ENCODE results near the gene VDAC1.
"Not testable (repeated sequence)": the region's sequence is repeated elsewhere in the genome, so short reads cannot be mapped to it uniquely, and the experiment has no call there.

The VDAC1 gene

DNA sequence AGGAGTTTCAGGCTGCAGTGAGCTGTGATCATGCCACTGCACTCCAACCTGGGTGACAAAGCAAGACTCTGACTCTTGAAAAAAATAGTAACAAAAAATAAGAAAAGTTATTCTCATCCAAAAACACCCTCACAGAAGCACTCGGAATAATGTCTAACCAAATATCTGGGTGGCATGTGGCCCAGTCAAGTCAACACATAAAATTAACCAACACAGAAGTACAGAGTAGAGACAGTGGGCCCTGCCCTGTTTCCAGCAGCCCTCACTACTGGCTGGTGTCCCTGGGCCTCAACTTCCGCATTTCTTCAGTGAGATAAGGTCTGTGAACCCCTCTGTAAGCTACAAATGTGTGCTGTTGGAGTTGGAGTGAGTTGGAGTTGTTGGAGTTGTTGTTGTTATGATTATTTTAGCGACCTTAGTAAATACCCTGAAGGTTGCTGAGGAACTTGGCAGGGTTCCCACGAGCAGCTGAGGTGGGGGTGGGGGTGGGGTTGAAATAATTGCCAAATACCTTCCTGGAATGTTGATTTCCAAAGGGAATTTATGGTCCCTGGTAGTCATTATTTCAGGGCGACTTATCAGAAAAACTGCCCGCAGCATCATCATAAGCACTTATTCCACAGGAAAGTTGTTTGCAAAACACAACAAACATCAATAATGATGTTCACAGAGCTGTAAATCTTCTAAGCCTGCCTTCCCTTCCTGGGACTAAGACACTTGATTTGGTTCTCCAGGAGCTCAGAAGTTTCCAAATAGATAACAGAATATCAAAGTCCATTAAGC lies 66.5 kb downstream of the VDAC1 start:
- no peak overlapping the region for H3K4me3 Mint-ChIP-seq
- peaks cover 21% of the 10 kb centered on the region for H3K4me1 Mint-ChIP-seq (ENCODE audit: low read depth)
- H3K27ac Mint-ChIP-seq, result no peak overlapping the region
- no peak for DNase-seq
- no peaks in the 10 kb centered on the region for H3K36me3 Mint-ChIP-seq (ENCODE audit: low read depth)
- no peaks in the 10 kb centered on the region for H3K27me3 Mint-ChIP-seq
- H3K9me3 Mint-ChIP-seq, result peaks cover 3% of the 10 kb centered on the region

- not testable (repeated sequence) for DNase-seq; H3K4me3 Mint-ChIP-seq; H3K27me3 Mint-ChIP-seq; H3K27ac Mint-ChIP-seq; H3K36me3 Mint-ChIP-seq (ENCODE audit: low read depth); H3K9me3 Mint-ChIP-seq
- peaks cover 23% of the 10 kb centered on the region for H3K4me1 Mint-ChIP-seq (ENCODE audit: low read depth)
These were observed 67.1 kb downstream of the VDAC1 start for GRCh38 chr5:133937628-133938027.

DNA sequence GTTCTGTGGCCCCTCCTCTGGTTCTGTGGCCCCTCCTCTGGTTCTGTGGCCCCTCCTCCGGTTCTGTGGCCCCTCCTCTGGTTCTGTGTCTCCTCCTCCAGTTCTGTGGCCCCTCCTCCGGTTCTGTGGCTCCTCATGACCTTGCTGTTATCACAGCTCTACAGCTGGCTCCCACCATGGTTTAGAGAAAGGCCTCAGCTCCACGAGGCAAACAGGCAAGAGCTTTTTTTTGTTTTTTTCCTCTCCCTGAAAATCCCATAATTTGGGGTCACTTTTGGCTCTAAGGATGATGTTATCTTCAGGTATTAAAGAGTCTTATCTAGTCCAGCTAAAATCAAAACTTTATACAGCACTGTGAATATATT lies 68.1 kb downstream of the VDAC1 start:
- no peak overlapping the region for H3K4me3 Mint-ChIP-seq
- peaks cover 3% of the 10 kb centered on the region for H3K9me3 Mint-ChIP-seq
- no peak overlapping the region for H3K27ac Mint-ChIP-seq
- peaks cover 26% of the 10 kb centered on the region for H3K4me1 Mint-ChIP-seq (ENCODE audit: low read depth)
- DNase-seq, result peak; percentile 27
- H3K36me3 Mint-ChIP-seq (ENCODE audit: low read depth), result no peaks in the 10 kb centered on the region
- H3K27me3 Mint-ChIP-seq, result no peaks in the 10 kb centered on the region

DNA sequence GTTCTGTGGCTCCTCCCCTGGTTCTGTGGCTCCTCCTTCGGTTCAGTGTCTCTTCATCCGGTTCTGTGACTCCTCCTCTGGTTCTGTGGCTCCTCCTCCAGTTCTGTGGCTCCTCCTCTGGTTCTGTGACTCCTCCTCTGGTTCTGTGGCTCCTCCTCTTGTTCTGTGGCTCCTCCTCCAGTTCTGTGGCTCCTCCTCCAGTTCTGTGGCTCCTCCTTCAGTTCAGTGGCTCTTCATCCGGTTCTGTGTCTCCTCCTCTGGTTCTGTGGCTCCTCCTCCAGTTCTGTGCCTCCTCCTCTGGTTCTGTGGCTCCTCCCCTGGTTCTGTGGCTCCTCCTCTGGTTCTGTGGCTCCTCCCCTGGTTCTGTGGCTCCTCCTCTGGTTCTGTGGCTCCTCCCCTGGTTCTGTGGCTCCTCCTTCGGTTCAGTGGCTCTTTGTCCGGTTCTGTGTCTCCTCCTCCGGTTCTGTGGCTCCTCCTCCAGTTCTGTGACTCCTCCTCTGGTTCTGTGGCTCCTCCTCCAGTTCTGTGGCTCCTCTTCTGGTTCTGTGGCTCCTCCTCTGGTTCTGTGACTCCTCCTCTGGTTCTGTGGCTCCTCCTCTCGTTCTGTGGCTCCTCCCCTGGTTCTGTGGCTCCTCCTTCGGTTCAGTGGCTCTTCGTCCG lies 68.7 kb downstream of the VDAC1 start:
- H3K27me3 Mint-ChIP-seq; H3K27ac Mint-ChIP-seq; H3K9me3 Mint-ChIP-seq; DNase-seq; H3K4me3 Mint-ChIP-seq; H3K36me3 Mint-ChIP-seq (ENCODE audit: low read depth): not testable (repeated sequence)
- peaks cover 31% of the 10 kb centered on the region for H3K4me1 Mint-ChIP-seq (ENCODE audit: low read depth)

DNA sequence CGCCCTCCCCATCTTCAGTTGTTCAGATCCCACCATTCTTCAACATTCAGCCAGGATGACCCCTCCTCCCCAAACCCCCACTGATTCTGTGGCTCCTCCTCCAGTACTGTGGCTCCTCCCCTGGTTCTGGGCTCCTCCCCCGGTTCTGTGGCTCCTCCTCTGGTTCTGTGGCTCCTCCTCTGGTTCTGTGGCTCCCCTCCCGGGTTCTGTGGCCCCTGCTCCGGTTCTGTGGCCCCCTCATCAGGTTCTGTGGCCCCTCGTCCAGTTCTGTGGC lies 69.2 kb downstream of the VDAC1 start:
- Mint-ChIP-seq H3K4me3 (no peak overlapping the region), H3K9me3 (peaks cover 3% of the 10 kb centered on the region), H3K36me3 (ENCODE audit: low read depth) (no peaks in the 10 kb centered on the region), H3K27me3 (no peaks in the 10 kb centered on the region), H3K4me1 (ENCODE audit: low read depth) (peaks cover 37% of the 10 kb centered on the region), H3K27ac (no peak overlapping the region)
- no peak for DNase-seq

- Mint-ChIP-seq H3K27ac (no peak overlapping the region), H3K9me3 (peaks cover 3% of the 10 kb centered on the region), H3K4me3 (no peak overlapping the region), H3K27me3 (no peaks in the 10 kb centered on the region), H3K36me3 (ENCODE audit: low read depth) (no peaks in the 10 kb centered on the region), H3K4me1 (ENCODE audit: low read depth) (peaks cover 42% of the 10 kb centered on the region)
- DNase-seq, result no peak
These were observed 69.7 kb downstream of the VDAC1 start for GRCh38 chr5:133934822-133935666.

GRCh38 chr5:133934311-133934710 lies 70.5 kb downstream of the VDAC1 start:
- Mint-ChIP-seq H3K4me3 (no peak overlapping the region), H3K27ac (peak overlapping the region; percentile 34), H3K27me3 (no peaks in the 10 kb centered on the region), H3K9me3 (peaks cover 3% of the 10 kb centered on the region), H3K4me1 (ENCODE audit: low read depth) (peaks cover 46% of the 10 kb centered on the region), H3K36me3 (ENCODE audit: low read depth) (no peaks in the 10 kb centered on the region)
- DNase-seq, result no peak

DNA sequence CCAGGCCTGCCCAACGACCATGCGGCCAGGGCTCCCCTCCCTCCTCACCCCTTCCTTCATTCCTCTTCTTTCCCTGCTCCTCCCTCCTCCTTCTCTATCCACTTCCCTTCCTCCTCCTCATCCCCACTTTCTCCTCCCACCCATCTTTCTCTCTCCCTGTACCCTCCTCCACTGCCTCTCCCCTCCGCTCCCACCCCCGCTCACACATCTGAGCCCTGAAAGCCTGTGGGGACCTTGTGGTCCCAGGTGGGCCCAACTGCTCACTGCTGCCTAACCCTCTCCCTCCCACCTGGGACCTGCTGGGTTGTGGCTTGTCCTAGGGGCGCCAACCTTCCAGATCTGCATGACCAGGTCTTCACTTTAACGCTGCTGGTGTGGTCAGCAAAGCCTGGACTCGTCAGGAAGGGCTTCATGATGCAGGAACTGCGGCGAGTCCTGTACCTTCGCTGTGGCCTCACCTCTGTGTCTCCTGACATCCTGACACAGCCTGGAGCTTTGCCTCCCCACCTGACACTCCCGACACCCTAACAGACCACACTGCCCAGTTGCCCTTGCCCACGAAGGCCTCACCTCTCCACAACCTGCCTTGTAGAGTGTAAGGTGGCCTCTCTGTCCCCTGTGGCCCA lies 71.0 kb downstream of the VDAC1 start:
- Mint-ChIP-seq H3K27ac (no peak overlapping the region), H3K27me3 (no peaks in the 10 kb centered on the region)

GRCh38 chr5:133933169-133933509 lies 71.6 kb downstream of the VDAC1 start:
- no peak for DNase-seq
- peaks cover 3% of the 10 kb centered on the region for H3K9me3 Mint-ChIP-seq
- H3K36me3 Mint-ChIP-seq (ENCODE audit: low read depth), result no peaks in the 10 kb centered on the region
- peaks cover 49% of the 10 kb centered on the region for H3K4me1 Mint-ChIP-seq (ENCODE audit: low read depth)
- H3K27ac Mint-ChIP-seq, result peak overlapping the region; percentile 3
- no peak overlapping the region for H3K4me3 Mint-ChIP-seq
- H3K27me3 Mint-ChIP-seq, result no peaks in the 10 kb centered on the region

More for the DNA sequence above, 71.0 kb downstream of the VDAC1 start:
- Mint-ChIP-seq H3K4me1 (ENCODE audit: low read depth) (peaks cover 46% of the 10 kb centered on the region), H3K36me3 (ENCODE audit: low read depth) (no peaks in the 10 kb centered on the region), H3K4me3 (no peak overlapping the region), H3K9me3 (peaks cover 3% of the 10 kb centered on the region)
- DNase-seq, result no peak

GRCh38 chr5:133932441-133933168 lies 72.2 kb downstream of the VDAC1 start:
- DNase-seq, result no peak
- H3K27me3 Mint-ChIP-seq, result no peaks in the 10 kb centered on the region
- peaks cover 3% of the 10 kb centered on the region for H3K9me3 Mint-ChIP-seq
- H3K36me3 Mint-ChIP-seq (ENCODE audit: low read depth), result no peaks in the 10 kb centered on the region
- peak overlapping the region; percentile 3 for H3K27ac Mint-ChIP-seq
- no peak overlapping the region for H3K4me3 Mint-ChIP-seq
- peaks cover 53% of the 10 kb centered on the region for H3K4me1 Mint-ChIP-seq (ENCODE audit: low read depth)

DNA sequence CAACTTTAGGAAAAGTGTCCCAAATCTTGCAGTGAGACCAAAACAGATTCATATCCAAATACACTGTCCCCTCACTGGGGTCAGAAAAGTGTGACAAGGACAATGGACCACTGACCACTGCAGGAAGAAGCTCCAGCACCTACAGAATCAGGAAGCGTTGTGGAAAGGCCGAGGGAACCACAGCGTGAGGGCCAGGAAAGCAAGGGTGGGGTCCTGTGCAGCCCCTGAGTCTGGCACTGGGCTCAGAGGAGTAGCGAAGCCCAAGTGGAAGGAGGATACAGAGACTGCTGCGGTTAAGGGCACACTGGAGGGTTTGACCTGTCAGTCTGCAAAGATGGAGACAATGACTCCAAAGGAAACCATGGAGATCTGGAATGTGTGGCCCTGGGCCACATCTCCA lies 73.2 kb downstream of the VDAC1 start:
- H3K36me3 Mint-ChIP-seq (ENCODE audit: low read depth), result no peaks in the 10 kb centered on the region
- DNase-seq, result no peak
- no peaks in the 10 kb centered on the region for H3K27me3 Mint-ChIP-seq
- H3K4me1 Mint-ChIP-seq (ENCODE audit: low read depth), result peaks cover 53% of the 10 kb centered on the region
- peak overlapping the region; percentile 99 for H3K27ac Mint-ChIP-seq
- H3K9me3 Mint-ChIP-seq, result peaks cover under 1% of the 10 kb centered on the region
- no peak overlapping the region for H3K4me3 Mint-ChIP-seq

DNA sequence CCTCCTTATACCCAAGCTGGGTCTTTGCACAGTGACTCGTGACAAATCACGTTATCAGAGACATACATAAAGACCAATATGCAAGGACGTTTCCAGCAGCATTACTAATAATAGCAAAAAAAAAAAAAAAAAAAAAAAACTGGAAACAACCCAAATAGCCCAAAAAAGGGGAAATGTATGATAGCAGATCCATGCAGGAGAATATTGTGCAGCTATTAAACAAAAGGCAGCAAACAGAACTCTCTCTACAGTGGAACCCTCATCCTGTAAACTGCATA lies 74.0 kb downstream of the VDAC1 start:
- Mint-ChIP-seq H3K36me3 (ENCODE audit: low read depth) (no peaks in the 10 kb centered on the region), H3K27me3 (no peaks in the 10 kb centered on the region), H3K27ac (peak overlapping the region; percentile 99), H3K4me1 (ENCODE audit: low read depth) (peaks cover 53% of the 10 kb centered on the region), H3K9me3 (no peaks in the 10 kb centered on the region), H3K4me3 (peak overlapping the region; percentile 72)
- no peak for DNase-seq

DNA sequence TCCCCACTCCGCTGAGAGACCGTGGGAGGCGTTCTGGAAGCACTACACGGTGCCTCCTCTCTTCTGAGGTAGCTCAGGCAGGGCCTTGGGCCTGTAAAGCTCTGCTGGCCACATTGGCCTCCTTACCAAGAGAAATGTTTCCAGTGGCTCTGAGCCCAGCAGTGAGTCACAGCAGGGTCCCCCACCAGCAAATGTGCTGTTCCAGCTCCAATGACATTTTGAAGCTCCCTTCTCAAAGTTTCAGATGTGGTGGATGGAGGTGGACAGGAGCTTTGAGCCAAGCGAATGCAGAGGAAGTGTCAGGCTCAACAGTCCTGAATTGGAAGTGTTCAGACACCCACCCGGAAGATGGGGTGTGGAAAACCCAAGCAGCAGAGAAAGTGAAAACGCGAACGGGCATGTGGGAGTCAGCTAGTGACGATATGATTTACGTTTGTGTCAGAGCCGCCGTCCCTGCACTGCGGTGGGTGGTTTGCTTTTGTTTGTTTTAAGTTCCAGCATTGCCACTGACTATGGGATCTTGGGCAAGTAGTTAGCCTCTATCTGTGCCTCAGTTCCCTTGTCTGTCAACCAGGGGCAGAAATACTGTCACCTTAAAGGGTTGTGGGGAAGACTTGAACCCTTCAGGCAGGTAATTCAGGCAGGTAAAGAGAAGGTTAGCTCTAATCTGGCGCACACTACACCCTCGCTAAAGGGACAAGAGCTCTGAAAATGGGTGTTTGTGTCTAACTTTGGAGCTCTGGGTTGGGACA lies 74.5 kb downstream of the VDAC1 start:
- H3K9me3 Mint-ChIP-seq, result no peaks in the 10 kb centered on the region
- no peaks in the 10 kb centered on the region for H3K27me3 Mint-ChIP-seq
- H3K36me3 Mint-ChIP-seq (ENCODE audit: low read depth), result no peaks in the 10 kb centered on the region
- H3K4me3 Mint-ChIP-seq, result peak overlapping the region; percentile 72
- peak; percentile 81 for DNase-seq
- H3K4me1 Mint-ChIP-seq (ENCODE audit: low read depth), result peaks cover 54% of the 10 kb centered on the region
- peak overlapping the region; percentile 99 for H3K27ac Mint-ChIP-seq

Data from activated T-cell treated with anti-CD3 and anti-CD28 coated beads, Interleukin-2, amount 50 U/mL, for 24 hours (primary cell).